Psoas muscle (tissue), 8 donors: ENCODE measurements around the gene TACC3. TPM values are rescaled to one million over a fixed set of nuclear protein-coding genes. Genes with fewer than 3 reads are reported as not detected.
A peak's percentile ranks its signal among the peaks of the same experiment; 100 is the strongest.

ENCODE experiments used
- ATAC-seq, 4 donors: fragments of 200-7000 bp; cut with Tn5 transposase; one replicate each; pipeline ENCODE4 v1.9.1; 2020; ENCODE audit warnings: moderate library complexity in 3 of 4, mild to moderate bottlenecking in 2 of 4
- DNase-seq, 2 donors: peaks; one replicate each; pipeline ENCODE4 v3.0.0-alpha.2; 2020
- H3K27ac ChIP-seq: fragments of 200-600 bp; one replicate; pipeline ENCODE4 v1.8.0; 2022
- H3K27me3 ChIP-seq, 3 donors: fragments of 200-600 bp in 1 of 3; one replicate each; pipeline versions ENCODE4 v1.6.1 to v1.8.0; 2013 to 2022; ENCODE audit warnings: low read length in 2 of 3, mild to moderate bottlenecking in 2 of 3, moderate library complexity in 1 of 3; ENCODE audit not compliant: insufficient read depth in 3 of 3
- H3K36me3 ChIP-seq, 2 donors: fragments of 200-600 bp in 1 of 2; one replicate each; pipeline versions ENCODE4 v1.6.1 to v1.8.0; 2013 to 2022; ENCODE audit warnings: low read depth in 1 of 2, mild to moderate bottlenecking in 1 of 2, moderate library complexity in 1 of 2; ENCODE audit not compliant: insufficient read depth in 1 of 2
- H3K4me1 ChIP-seq: fragments of 200-600 bp; one replicate; pipeline ENCODE4 v1.8.0; 2022
- H3K4me3 ChIP-seq: fragments of 200-600 bp; one replicate; pipeline ENCODE4 v1.8.0; 2022; ENCODE audit warnings: mild to moderate bottlenecking
- H3K9me3 ChIP-seq: fragments of 200-600 bp; one replicate; pipeline ENCODE4 v1.8.0; 2022
- CTCF ChIP-seq: fragments of 200-600 bp; IDR thresholded peaks from one replicate; pipeline ENCODE4 v1.8.0; 2022; ENCODE audit warnings: antibody characterized with exemption
- WGBS, 3 donors: extraction: QIAGEN DNeasy Blood & Tissue Kit; methylation state at CpG; one replicate each; pipeline versions ENCODE4 v1.1.6 to v1.1.7; 2013; 5-methylcytosine and 5-hydroxymethylcytosine counted together
- intact Hi-C, 2 donors: fragments of 100-400 bp; cut with DNase I; formaldehyde crosslinking; loops; one replicate each; pipeline versions ENCODE4 v1.11.0 to v1.14.2; 2022
- polyA plus RNA-seq, 3 donors: library from polyadenylated mRNA; stranded (reverse); fragments of 200-250 nt; gene quantifications; one replicate each; pipeline ENCODE4 v1.2.3, GENCODE V29; 2013
- total RNA-seq, 4 donors: library from RNA; stranded (reverse); fragmentation: NEBNext Ultra II Directional in 2 of 4; extraction: Animal tissue kit (Norgen Biotek cat#: 25700) in 2 of 4; gene quantifications; one replicate each; pipeline versions ENCODE4 v1.2.1 to v1.2.4, GENCODE V29; 2021 to 2023
- donor health status: healthy with polysubstance abuse.
- donor health status: DM: no; HTN: no; CAD: no; lungs with moderate emphysema.
- donor health status: Bipolar disorder and iron deficiency.
- donor health status: healthy.
- donor health status: DM: yes; HTN: yes; CAD: no.
- donor health status: DM: no; HTN: no; CAD: no.
- donor health status: DM: no; HTN: no; CAD: no.
- donor health status: DM: yes; HTN: yes; CAD: no.

The TACC3 gene
- total and polyA plus RNA-seq, 7 donors, result 2.2 to 4.8 (median 2.9) TPM

DNA sequence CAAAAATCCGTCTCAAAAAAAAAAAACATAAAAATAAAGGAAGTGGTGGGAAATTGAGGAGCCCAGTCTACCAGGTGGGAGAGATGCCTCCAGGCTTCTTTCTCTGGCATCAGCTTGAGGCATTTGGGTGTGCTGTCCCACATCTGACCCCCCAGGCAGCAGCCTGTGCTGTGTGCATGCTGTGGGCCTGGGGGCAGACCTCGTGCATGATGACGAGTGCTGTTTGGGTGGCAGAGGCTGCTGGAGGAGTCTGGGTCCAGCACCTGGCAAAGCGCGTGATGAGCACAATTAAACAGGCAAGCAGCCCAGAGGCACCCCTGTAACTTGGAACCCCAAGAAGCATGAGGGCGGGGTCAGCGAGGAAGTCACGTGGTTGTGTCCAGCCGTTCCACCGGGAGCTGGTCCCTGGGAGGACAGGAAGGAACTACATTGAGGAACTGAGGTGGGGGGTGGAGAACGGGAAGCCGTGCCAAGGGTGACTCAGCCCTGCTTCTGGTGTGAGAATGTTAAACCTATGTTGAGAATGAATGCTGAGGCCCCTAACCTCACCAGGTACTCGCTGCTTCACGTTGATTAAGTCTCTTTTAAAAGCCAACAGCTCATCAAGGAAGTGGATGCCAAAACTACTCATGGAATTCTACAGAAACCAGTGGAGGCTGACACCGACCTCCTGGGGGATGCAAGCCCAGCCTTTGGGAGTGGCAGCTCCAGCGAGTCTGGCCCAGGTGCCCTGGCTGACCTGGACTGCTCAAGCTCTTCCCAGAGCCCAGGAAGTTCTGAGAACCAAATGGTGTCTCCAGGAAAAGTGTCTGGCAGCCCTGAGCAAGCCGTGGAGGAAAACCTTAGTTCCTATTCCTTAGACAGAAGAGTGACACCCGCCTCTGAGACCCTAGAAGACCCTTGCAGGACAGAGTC, 6.1 kb downstream of the TACC3 start:
- Histone ChIP-seq H3K4me1 (peaks cover 5% of the 10 kb centered on the region), H3K27me3 (no peaks in the 10 kb centered on the region), H3K9me3 (no peaks in the 10 kb centered on the region), H3K36me3 (peaks cover 0 to 42% of the 10 kb centered on the region in 2 donors), H3K4me3 (peak overlapping the region; percentile 37), H3K27ac (peak overlapping the region; percentile 19)
- no peak for TF ChIP-seq CTCF
- intact Hi-C loops, result loop anchor here in 1 of 2 donors (5.0 kb wide), 1 partner anchor 35 kb away; no protein-coding TSS in a partner anchor
- WGBS, 3 donors, result 63 to 78% (median 72%) methylated on average over 18 of the region's 18 CpGs
- peak in 2 of 4 donors; percentile 21 to 32 for ATAC-seq
- DNase-seq, result peak; percentile 57 to 72

DNA sequence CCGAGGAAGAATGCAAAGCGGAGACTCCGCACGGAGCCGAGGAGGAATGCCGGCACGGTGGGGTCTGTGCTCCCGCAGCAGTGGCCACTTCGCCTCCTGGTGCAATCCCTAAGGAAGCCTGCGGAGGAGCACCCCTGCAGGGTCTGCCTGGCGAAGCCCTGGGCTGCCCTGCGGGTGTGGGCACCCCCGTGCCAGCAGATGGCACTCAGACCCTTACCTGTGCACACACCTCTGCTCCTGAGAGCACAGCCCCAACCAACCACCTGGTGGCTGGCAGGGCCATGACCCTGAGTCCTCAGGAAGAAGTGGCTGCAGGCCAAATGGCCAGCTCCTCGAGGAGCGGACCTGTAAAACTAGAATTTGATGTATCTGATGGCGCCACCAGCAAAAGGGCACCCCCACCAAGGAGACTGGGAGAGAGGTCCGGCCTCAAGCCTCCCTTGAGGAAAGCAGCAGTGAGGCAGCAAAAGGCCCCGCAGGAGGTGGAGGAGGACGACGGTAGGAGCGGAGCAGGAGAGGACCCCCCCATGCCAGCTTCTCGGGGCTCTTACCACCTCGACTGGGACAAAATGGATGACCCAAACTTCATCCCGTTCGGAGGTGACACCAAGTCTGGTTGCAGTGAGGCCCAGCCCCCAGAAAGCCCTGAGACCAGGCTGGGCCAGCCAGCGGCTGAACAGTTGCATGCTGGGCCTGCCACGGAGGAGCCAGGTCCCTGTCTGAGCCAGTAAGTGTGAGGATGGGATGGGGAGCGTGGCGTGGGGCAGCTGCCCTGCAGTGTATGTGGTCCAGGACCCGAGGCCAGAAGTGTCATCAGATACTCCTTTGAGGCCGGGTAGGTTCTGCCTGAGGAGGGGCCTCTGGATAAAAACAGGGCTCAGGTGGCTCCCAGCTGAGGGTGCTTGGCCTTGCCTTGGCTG, 7.0 kb downstream of the TACC3 start:
- Histone ChIP-seq H3K4me1 (no peaks in the 10 kb centered on the region), H3K27me3 (no peaks in the 10 kb centered on the region), H3K4me3 (peak overlapping the region; percentile 37), H3K27ac (no peak overlapping the region), H3K9me3 (no peaks in the 10 kb centered on the region), H3K36me3 (peaks cover 4 to 51% of the 10 kb centered on the region in 2 donors)
- WGBS, 3 donors, result 79 to 85% (median 80%) methylated on average over 31 of the region's 31 CpGs
- intact Hi-C loops, result loop anchor here in 1 of 2 donors (5.0 kb wide), 1 partner anchor 36 kb away; no protein-coding TSS in a partner anchor
- TF ChIP-seq CTCF, result no peak
- ATAC-seq, result no peak
- DNase-seq, result peak in 1 of 2 donors; percentile 12

DNA sequence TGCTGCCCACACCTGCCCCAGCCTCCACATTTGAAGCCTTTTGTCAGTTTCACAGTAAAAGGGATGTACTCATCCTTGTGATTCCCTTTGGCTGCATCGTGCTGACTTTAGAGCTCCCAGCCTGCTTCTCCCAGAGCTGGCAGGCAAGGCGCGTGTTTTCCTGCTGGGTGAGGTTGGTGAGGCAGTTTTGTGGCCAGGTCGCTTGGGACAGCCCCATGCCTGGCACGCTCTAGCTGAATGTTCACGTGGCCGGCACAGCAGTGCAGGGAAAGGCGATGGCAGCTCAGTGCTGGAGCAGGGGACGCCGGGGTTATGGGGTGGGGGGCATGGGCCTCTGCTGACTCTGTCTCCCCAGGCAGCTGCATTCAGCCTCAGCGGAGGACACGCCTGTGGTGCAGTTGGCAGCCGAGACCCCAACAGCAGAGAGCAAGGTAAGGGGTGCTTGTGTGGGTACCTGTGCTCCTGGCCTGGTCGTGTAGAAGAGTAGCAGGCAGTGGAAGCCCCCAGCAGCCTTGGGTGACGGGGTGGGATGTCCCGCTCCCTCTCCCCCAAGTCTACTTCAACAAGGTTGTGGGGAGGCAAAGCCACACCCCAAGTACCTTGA, 9.3 kb downstream of the TACC3 start:
- no peak overlapping the region for H3K4me3 ChIP-seq
- no peaks in the 10 kb centered on the region for H3K9me3 ChIP-seq
- 94 to 98% (median 95%) methylated on average over 16 of the region's 16 CpGs for WGBS, 3 donors
- no peak overlapping the region for H3K27ac ChIP-seq
- intact Hi-C loops, result no loop called here
- H3K4me1 ChIP-seq, result no peaks in the 10 kb centered on the region
- DNase-seq (no peak), ATAC-seq (no peak)
- H3K36me3 ChIP-seq, result peaks cover 4 to 59% of the 10 kb centered on the region in 2 donors
- TF ChIP-seq CTCF, result no peak
- H3K27me3 ChIP-seq, result no peaks in the 10 kb centered on the region

GRCh38 chr4:1731180-1731579, 9.9 kb downstream of the TACC3 start:
- peaks cover 4 to 62% of the 10 kb centered on the region in 2 donors for H3K36me3 ChIP-seq
- H3K4me1 ChIP-seq, result no peaks in the 10 kb centered on the region
- DNase-seq, result no peak

More at GRCh38 chr4:1731180-1731579, 9.9 kb downstream of the TACC3 start:
- TF ChIP-seq CTCF, result no peak
- no peaks in the 10 kb centered on the region for H3K27me3 ChIP-seq
- H3K9me3 ChIP-seq, result no peaks in the 10 kb centered on the region
- H3K4me3 ChIP-seq, result no peak overlapping the region
- no peak for ATAC-seq
- intact Hi-C loops, result no loop called here
- WGBS, 3 donors, result 93 to 96% (median 94%) methylated on average over 10 of the region's 10 CpGs
- H3K27ac ChIP-seq, result no peak overlapping the region
